Nucleus accumbens (tissue), 56 donors: ENCODE results near the gene CACNB4.
A peak's percentile ranks its signal among the peaks of the same experiment; 100 is the strongest.
"Not testable (repeated sequence)": the region's sequence is repeated elsewhere in the genome, so short reads cannot be mapped to it uniquely, and the experiment has no call there.

ENCODE experiments used
- DNase-seq, 56 donors: peaks; one replicate each; lab custom pipeline; 2025; lab: John Stamatoyannopoulos, UW

CACNB4 gene

DNA sequence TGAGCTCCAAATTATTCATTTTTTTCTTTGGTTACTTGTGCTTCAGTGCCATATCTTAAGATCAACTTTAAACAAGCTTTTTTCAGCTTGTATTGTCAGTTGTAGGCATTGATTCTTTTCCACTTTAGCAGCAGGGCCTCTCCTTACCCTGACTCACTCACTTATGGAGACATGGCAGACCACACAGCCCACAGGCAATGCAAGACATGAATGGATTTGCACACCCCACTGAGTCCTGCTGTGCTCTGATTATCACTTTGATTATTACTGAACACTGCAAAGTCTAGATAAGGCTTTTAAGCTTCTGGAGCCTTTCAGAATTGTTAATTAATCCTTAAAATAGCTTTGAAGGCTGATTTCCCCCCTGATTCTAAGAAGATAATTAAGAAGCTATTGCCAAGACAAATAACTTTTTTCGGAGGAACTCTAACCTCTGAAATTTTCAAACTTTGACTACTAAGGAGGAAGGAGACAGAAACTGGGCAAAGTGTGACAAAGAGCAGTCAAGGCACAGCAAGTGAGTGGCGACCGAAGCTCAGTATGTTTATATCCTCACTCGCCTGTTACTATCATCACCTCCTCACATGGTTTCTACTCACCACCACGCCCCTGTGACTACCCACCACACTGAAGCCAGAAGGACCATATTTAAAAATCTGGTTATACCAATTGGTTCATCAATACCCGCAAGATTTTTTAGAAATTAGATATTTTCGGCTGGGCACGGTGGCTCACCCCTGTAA, 43.3 kb downstream of the CACNB4 start:
- no peak for DNase-seq

GRCh38 chr2:152054593-152054992, 44.3 kb downstream of the CACNB4 start:
- no peak for DNase-seq

- DNase-seq: no peak
These were observed 47.4 kb downstream of the CACNB4 start for GRCh38 chr2:152051436-152051835.

GRCh38 chr2:152050915-152051314, 47.9 kb downstream of the CACNB4 start:
- DNase-seq: no peak

DNA sequence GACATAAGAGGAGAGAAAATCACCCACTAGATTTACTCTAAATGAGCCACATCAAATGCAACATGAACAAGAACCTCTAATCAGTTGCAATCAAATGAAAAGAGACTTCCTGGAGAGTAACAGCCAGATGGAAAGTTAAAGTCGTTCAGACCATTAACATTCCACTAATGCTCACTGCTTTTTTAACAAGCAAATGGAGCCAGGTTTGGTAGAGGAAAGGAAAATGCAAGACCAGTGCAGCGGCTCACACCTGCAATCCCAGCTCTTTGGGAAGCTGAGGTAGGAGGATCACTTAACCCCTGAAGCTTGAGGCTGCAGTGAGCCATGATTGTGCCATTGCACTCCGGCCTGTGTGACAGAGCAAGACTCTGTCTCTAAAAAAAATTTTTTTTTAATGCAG, 48.5 kb downstream of the CACNB4 start:
- no peak for DNase-seq

DNA sequence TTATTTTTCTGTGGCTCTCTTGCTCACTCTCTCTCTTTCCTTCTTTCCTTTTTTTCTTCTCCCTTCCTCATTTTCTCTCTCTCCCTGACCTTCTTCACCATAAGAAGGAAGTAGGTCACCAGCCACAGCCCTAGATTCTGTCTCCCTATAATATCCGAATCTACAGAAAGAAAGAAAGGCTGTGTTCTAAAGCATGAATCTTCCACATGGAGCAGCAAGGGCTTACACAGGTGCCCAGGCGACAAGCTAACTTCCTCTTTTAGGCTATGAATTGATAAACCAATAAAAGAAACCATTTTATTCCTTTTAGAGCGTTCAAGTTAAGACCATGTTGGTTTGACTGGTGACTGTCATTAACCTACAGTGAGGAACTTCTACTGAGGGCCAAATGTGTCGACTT, 49.3 kb downstream of the CACNB4 start:
- no peak for DNase-seq

DNA sequence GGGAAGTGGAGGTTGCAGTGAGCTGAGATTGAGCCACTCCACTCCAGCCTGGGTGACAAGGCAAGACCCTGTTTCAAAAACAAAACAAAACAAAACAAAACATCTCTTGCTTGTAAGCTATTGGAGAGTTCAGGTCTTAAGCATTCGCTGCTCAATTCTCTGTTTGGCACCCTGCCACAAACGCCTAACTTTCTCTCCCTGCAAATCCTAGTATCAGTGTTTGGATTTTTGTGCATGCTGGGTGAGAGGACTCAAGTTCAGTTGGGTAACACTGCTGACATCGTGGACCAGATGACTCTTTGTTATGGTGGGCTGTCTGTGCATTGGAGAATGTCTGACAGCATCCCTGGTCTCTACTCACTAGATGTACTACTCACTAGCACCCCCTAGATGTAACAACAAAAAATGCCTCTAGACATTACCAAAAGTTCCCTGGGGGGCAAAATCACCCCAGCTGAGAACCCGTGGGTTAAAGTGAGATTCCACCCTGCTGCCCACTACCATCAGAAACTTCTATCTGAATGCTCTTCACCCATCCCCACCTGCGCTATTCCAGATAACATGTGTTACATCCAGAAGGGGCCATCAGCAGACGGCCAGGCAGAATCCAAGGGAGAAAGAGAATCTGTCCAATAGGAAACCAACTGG, 50.9 kb downstream of the CACNB4 start:
- DNase-seq: no peak

DNA sequence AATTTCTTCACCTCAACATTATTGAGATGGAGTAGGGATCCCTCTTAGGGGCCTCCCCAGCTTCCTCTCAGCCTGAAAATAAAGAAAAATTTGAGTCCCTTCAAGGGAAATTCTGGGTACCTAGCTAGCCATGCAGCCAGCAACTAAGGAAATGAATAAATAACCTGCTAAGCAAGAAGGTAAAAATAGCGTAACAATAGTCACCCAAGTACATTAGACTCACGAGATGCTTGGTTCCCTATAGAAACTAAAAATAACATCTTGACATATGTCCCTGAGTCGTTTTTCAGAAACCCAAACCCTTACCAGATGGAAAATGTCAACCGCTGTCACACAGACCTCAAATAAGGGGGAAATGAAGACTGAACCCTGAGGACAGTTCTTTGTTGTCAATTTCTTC, 51.9 kb downstream of the CACNB4 start:
- DNase-seq: no peak

GRCh38 chr2:152042636-152043615, 55.9 kb downstream of the CACNB4 start:
- no peak for DNase-seq

DNA sequence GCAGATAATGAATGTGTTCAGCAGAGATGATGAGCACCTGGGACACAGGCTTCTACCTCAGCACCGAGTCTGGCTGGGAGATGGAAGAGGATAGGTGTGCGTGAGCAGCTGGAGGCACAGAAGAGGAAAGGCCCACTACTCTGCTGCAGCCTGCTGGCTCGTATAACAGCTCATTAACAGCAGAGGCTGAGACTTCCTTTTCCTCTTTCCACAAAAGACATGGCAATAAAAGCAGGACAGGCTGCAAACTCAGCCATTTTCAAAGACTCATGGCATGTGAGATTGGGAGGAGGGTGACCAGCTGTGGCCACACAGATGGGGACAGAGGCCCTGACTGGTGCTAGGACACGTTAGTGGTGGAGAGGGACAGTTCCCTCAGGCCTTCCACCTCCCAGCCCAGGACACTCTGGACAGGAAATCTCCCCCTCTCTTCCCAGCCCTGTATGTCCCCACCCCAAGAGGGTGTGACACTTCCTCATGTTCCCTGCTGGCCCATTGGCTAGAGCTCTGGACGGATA, 60.3 kb downstream of the CACNB4 start:
- peak in 2 of 56 donors; percentile 2 to 14 for DNase-seq

DNA sequence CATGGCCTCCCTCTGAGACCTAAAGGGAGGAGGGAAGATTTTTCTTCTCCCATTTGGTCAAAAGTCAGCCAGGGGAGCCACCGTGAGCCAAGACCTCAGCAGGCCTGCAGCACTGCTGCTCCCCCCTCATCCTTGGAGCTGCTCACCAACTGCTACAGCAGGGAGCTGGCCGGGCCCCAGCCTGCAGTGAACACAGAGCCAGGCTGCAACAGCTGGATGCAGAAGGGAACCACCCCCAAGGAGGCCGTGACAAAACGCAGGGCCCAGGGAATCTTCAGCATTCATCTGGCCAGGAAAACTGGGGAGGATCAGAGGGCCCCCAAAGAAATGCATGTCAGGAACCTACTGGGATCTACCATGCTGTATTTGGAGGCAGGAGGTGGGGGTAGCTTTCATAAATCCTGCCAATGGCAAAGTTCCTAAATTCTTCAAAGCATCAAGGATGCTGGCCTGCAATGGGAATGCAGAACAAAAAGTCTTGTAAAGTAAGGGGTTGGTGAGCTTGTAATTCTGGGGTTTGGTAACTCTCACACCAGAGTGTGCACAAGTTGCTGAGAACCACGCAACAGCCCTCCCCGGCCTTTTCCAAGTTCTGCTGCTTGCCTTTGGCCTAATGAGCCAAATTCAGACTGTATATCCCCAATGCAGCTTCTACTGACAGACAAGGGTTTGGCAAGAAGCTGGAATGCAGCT, 61.0 kb downstream of the CACNB4 start:
- DNase-seq: peak in 2 of 56 donors; percentile 1 to 13

GRCh38 chr2:152036611-152037469, 62.0 kb downstream of the CACNB4 start:
- peak in 47 of 56 donors; percentile 0 to 86 (median 41) for DNase-seq

DNA sequence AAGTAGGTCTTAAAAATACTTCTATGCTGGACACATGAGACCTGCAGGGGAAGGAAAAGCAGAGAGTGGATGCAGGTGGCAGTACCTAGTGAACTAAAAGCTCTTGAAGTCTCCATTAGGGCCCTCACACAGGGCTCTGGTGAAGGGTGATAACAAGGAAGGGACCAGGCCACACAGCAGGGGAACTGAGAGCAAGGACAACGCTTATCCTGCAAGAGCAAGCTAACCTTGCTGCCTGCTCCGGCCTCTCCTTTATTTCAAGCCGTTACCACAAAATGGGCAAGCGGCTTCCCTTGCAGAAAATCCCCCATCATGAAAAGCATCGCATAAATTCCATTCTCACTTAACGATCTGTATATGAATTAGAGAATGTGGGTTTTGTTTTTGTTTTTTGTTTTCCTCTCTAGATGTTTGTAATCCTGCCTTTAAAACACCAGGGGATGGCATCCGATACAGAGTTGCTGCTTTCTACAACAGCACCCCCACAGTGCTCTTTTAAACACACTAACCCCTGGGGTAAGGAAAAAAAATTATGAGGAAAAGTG, 64.5 kb downstream of the CACNB4 start:
- DNase-seq: no peak

GRCh38 chr2:152033011-152033925, 65.6 kb downstream of the CACNB4 start:
- DNase-seq: no peak

DNA sequence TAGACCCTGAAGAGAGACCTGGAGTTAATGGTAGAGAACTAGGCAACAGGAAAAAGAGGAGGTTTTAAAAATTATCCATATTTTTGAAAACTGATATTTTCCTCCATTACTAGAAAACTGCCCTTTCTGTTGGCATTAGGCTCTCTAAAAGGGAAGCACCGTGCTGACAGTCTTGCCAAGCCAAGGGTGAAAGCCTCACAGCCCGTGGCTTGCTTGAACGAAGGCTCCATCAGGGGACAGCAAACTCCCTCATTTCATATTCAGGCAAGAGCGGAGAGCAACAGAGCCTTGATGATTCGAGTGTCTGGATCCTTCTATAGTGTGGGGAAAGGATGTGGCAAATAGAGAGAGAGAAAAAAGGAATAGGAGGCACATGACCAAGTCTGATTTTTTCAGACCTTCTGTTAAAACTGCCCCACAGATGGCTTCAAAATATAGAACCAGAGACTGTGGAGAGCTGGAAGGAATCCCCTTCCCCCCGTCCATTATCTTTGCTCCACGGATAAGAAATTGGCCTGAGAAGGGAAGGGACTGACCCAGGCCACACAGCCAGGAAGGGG, 67.0 kb downstream of the CACNB4 start:
- no peak for DNase-seq

DNA sequence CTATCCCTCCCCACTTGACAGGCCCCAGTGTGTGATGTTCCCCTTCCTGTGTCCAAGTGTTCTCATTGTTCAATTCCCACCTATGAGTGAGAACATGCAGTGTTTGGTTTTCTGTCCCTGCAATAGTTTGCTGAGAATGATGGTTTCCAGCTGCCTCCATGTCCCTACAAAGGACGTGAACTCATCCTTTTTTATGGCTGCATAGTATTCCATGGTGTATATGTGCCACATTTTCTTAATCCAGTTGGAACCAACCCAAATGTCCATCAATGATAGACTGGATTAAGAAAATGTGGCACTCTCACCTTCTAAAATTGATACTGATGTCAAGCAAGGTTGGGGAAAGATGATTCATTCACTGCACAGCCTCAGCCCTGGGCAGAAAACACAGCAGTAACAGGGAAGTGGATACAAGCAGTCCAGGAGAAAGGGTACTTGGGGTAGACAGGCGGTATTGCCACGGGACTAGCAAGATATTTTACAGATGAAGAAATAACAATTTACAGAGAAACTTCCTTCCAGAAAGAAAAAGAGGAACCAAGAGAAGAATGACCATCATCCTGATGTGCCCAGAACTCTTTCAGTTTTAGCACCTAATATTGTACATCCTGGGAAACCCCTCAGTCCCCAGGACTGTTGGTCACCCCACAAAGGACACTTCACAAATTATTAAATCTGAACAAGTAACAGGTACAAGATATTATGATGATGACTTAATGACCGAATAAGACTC, 68.1 kb downstream of the CACNB4 start:
- DNase-seq: not testable (repeated sequence)
